IMR-90 (cell line): ENCODE measurements around the gene PDGFD. TPM values are rescaled to one million over a fixed set of nuclear protein-coding genes. Genes with fewer than 3 reads are reported as not detected.
A peak's percentile ranks its signal among the peaks of the same experiment; 100 is the strongest.

ENCODE experiments used
- ATAC-seq: fragments of 200-7000 bp; cut with Tn5 transposase; 2 replicates; pipeline ENCODE4 v1.9.1; 2020; ENCODE audit warnings: low read depth, mild to moderate bottlenecking, moderate library complexity
- BruUV-seq: library from RNA; stranded (reverse); fragments of 400-500 nt; replicated peaks from 2 replicates; lab custom pipeline; 2021; lab: Mats Ljungman, UMichigan
- CTCF ChIA-PET: fragments of 300-600 bp; formaldehyde crosslinking; extraction: SDS; loops from one replicate; lab custom pipeline; 2021; ENCODE audit warnings: antibody characterized with exemption; lab: Yijun Ruan, JAX
- POLR2A ChIA-PET: fragments of 300-600 bp; sonication (Branson Sonifier 250); formaldehyde crosslinking; loops from one replicate; lab custom pipeline; 2022; ENCODE audit warnings: antibody characterized with exemption; ENCODE audit not compliant: unreplicated experiment; lab: Charles Lee
- DNase-seq: peaks from one replicate; pipeline ENCODE4 v3.0.0; 2013
- H2AFZ ChIP-seq: replicated peaks from 2 replicates; pipeline ENCODE3; 2013; ENCODE audit warnings: low read length, mild to moderate bottlenecking; ENCODE audit not compliant: poor library complexity
- H2AK5ac ChIP-seq: 2 replicates; pipeline ENCODE4 v1.6.1; 2013; ENCODE audit warnings: low read depth, low read length, inconsistent platforms
- H2AK9ac ChIP-seq: replicated peaks from 2 replicates; pipeline ENCODE3; 2013; ENCODE audit warnings: mild to moderate bottlenecking, low read depth, low read length, moderate library complexity; ENCODE audit not compliant: poor library complexity
- H2BK120ac ChIP-seq: 2 replicates; pipeline ENCODE4 v1.6.1; 2013; ENCODE audit warnings: low read depth, low read length, inconsistent platforms
- H2BK15ac ChIP-seq: 3 replicates; pipeline ENCODE4 v1.6.1; 2013; ENCODE audit warnings: low read depth, low read length, inconsistent platforms
- H2BK20ac ChIP-seq: 2 replicates; pipeline ENCODE4 v1.6.1; 2013; ENCODE audit warnings: low read depth, mild to moderate bottlenecking, inconsistent platforms, low read length, moderate library complexity
- H2BK5ac ChIP-seq: 2 replicates; pipeline ENCODE4 v1.6.1; 2013; ENCODE audit warnings: mild to moderate bottlenecking, low read depth, low read length, inconsistent platforms; ENCODE audit not compliant: poor library complexity, severe bottlenecking
- H3K14ac ChIP-seq: replicated peaks from 2 replicates; pipeline ENCODE4 v1.6.1; 2013; ENCODE audit warnings: low read depth, low read length, inconsistent platforms
- H3K18ac ChIP-seq: 2 replicates; pipeline ENCODE4 v1.6.1; 2013; ENCODE audit warnings: low read depth, low read length, control low read depth
- H3K23ac ChIP-seq: 2 replicates; pipeline ENCODE4 v1.6.1; 2013; ENCODE audit warnings: low read depth, low read length, inconsistent platforms
- H3K27ac ChIP-seq: 2 replicates; pipeline ENCODE4 v1.5.1; 2013; ENCODE audit warnings: mild to moderate bottlenecking, control low read depth, low read length; ENCODE audit not compliant: insufficient read depth
- H3K27me3 ChIP-seq: 2 replicates; pipeline ENCODE4 v1.6.1; 2013; ENCODE audit warnings: low read length; ENCODE audit not compliant: control insufficient read depth, insufficient read depth
- H3K36me3 ChIP-seq: 2 replicates; pipeline ENCODE4 v1.6.1; 2013; ENCODE audit warnings: low read length, mixed read lengths; ENCODE audit not compliant: control insufficient read depth, insufficient read depth
- H3K4ac ChIP-seq: 2 replicates; pipeline ENCODE4 v1.6.1; 2013; ENCODE audit warnings: low read depth, low read length, inconsistent platforms
- H3K4me1 ChIP-seq: 2 replicates; pipeline ENCODE4 v1.6.1; 2013; ENCODE audit warnings: low read length, mixed read lengths; ENCODE audit not compliant: control insufficient read depth, insufficient read depth
- H3K4me2 ChIP-seq: 2 replicates; pipeline ENCODE4 v1.6.1; 2013; ENCODE audit warnings: low read depth, mild to moderate bottlenecking, control low read depth, low read length, moderate library complexity
- H3K4me3 ChIP-seq: 2 replicates; pipeline ENCODE4 v1.5.1; 2013; ENCODE audit warnings: low read depth, mild to moderate bottlenecking, control low read depth, low read length, moderate library complexity; ENCODE audit not compliant: insufficient read depth
- H3K56ac ChIP-seq: 2 replicates; pipeline ENCODE4 v1.6.1; 2013; ENCODE audit warnings: low read length, inconsistent platforms; ENCODE audit not compliant: insufficient read depth; ENCODE audit errors: extremely low read depth
- H3K79me1 ChIP-seq, 2 experiments: 2 replicates each; pipeline ENCODE4 v1.6.1; 2013; ENCODE audit warnings: low read length in 2 of 2, inconsistent platforms in 1 of 2, low read depth in 1 of 2
- H3K9ac ChIP-seq: 2 replicates; pipeline ENCODE4 v1.6.1; 2013; ENCODE audit warnings: low read depth, low read length, control low read depth
- H3K9me1 ChIP-seq: 2 replicates; pipeline ENCODE4 v1.6.1; 2013; ENCODE audit warnings: low read length, inconsistent platforms; ENCODE audit not compliant: insufficient read depth
- H3K9me3 ChIP-seq: 2 replicates; pipeline ENCODE4 v1.6.1; 2013; ENCODE audit warnings: low read length; ENCODE audit not compliant: control insufficient read depth, insufficient read depth
- H4K20me1 ChIP-seq: 2 replicates; pipeline ENCODE4 v1.6.1; 2013; ENCODE audit warnings: low read length, inconsistent platforms; ENCODE audit not compliant: insufficient read depth
- H4K5ac ChIP-seq: 2 replicates; pipeline ENCODE4 v1.6.1; 2013; ENCODE audit warnings: mild to moderate bottlenecking, low read depth, low read length, control low read depth
- H4K8ac ChIP-seq, 2 experiments: 2 replicates each; pipeline ENCODE4 v1.6.1; 2013; ENCODE audit warnings: low read depth in 2 of 2, low read length in 2 of 2, control low read depth in 1 of 2, inconsistent platforms in 1 of 2
- H4K91ac ChIP-seq: 2 replicates; pipeline ENCODE4 v1.6.1; 2013; ENCODE audit warnings: low read depth, low read length, inconsistent platforms; ENCODE audit not compliant: insufficient read depth
- BHLHE40 ChIP-seq: fragments of 150-350 bp; IDR thresholded peaks from 2 replicates; pipeline ENCODE4 v1.6.1; 2016; ENCODE audit warnings: mild to moderate bottlenecking, low read depth, low read length
- CEBPB ChIP-seq: IDR thresholded peaks from 2 replicates; pipeline ENCODE4 v1.6.1; 2012; ENCODE audit warnings: low read depth, low read length, improper control_type of control experiment
- CHD1 ChIP-seq: IDR thresholded peaks from 2 replicates; pipeline ENCODE4 v1.6.1; 2012; ENCODE audit warnings: low read depth, low read length, improper control_type of control experiment
- CTCF ChIP-seq: conservative IDR thresholded peaks from 2 replicates; pipeline ENCODE4 v1.5.1; 2012; ENCODE audit warnings: mild to moderate bottlenecking, low read depth, low read length, improper control_type of control experiment
- FOS ChIP-seq: fragments of 150-350 bp; IDR thresholded peaks from 2 replicates; pipeline ENCODE4 v1.6.1; 2016; ENCODE audit warnings: low read depth, low read length
- MAFK ChIP-seq: IDR thresholded peaks from 2 replicates; pipeline ENCODE4 v1.6.1; 2012; ENCODE audit warnings: low read depth, low read length, improper control_type of control experiment
- MAZ ChIP-seq: IDR thresholded peaks from 2 replicates; pipeline ENCODE4 v1.6.1; 2012; ENCODE audit warnings: low read depth, mild to moderate bottlenecking, low read length, improper control_type of control experiment, moderate library complexity, borderline replicate concordance
- MXI1 ChIP-seq: IDR thresholded peaks from 2 replicates; pipeline ENCODE4 v1.6.1; 2012; ENCODE audit warnings: low read depth, mild to moderate bottlenecking, low read length, moderate library complexity, borderline replicate concordance
- NFE2L2 ChIP-seq: fragments of 150-350 bp; IDR thresholded peaks from 2 replicates; pipeline ENCODE4 v1.6.1; 2016; ENCODE audit warnings: low read depth, mild to moderate bottlenecking, low read length
- RCOR1 ChIP-seq: IDR thresholded peaks from 2 replicates; pipeline ENCODE4 v1.6.1; 2012; ENCODE audit warnings: mild to moderate bottlenecking, low read length, improper control_type of control experiment; ENCODE audit not compliant: insufficient replicate concordance
- RFX5 ChIP-seq: IDR thresholded peaks from 2 replicates; pipeline ENCODE4 v1.8.0; 2012; ENCODE audit warnings: low read depth, mild to moderate bottlenecking, low read length, moderate library complexity
- SMC3 ChIP-seq: fragments of 150-350 bp; IDR thresholded peaks from 2 replicates; pipeline ENCODE4 v1.6.1; 2016; ENCODE audit warnings: low read depth, mild to moderate bottlenecking, antibody characterized with exemption, low read length, moderate library complexity
- USF2 ChIP-seq: fragments of 150-350 bp; IDR thresholded peaks from 2 replicates; pipeline ENCODE4 v1.6.1; 2017; ENCODE audit warnings: mild to moderate bottlenecking, antibody characterized with exemption, low read length, low read depth
- WGBS, 2 experiments: methylation state at CpG; one replicate each; pipeline versions ENCODE4 v1.1.5 to v1.1.7; 2013; ENCODE audit warnings: missing lambda C conversion rate in 2 of 2; ENCODE audit not compliant: insufficient read length in 1 of 2; ENCODE audit errors: extremely low coverage in 2 of 2; 5-methylcytosine and 5-hydroxymethylcytosine counted together
- dilution Hi-C: fragments of 300-500 bp; cut with HindIII; formaldehyde crosslinking; loops from one replicate; pipeline ENCODE4 v1.14.3; 2018; ENCODE audit warnings: low sequenced_read_pairs; ENCODE audit not compliant: unreplicated experiment
- in situ Hi-C: fragments of 300-500 bp; cut with MboI; formaldehyde crosslinking; loops from 3 replicates; pipeline ENCODE4 v1.14.3; 2019; ENCODE audit warnings: low sequenced_read_pairs, inconsistent platforms, mixed read lengths
- intact Hi-C: fragments of 100-400 bp; cut with micrococcal nuclease; formaldehyde crosslinking; loops from 2 replicates; pipeline ENCODE4 v1.10.0; 2022
- polyA plus RNA-seq, 3 experiments: library from polyadenylated mRNA; depleted of rRNA; stranded (reverse); fragments of >200 nt; gene quantifications; 2 replicates each; pipeline ENCODE4 v1.2.3, GENCODE V29; 2012; ENCODE audit warnings: low replicate concordance in 1 of 3
- total RNA-seq: library from RNA; depleted of rRNA; stranded (reverse); fragments of >200 nt; gene quantifications from 2 replicates; pipeline ENCODE4 v1.2.3, GENCODE V29; 2012

The PDGFD gene
- total and polyA plus RNA-seq, 2 of the 4 experiments (the other 2 are of a cell fraction): 2.1 to 3.0 TPM

GRCh38 chr11:103949781-103950180 is 214.2 kb downstream of the PDGFD start:
- H4K8ac ChIP-seq: no peak overlapping the region
- H3K14ac ChIP-seq: no peak overlapping the region
- H3K79me1 ChIP-seq: no peaks in the 10 kb centered on the region
- H3K36me3 ChIP-seq: no peaks in the 10 kb centered on the region
- no peaks in the 10 kb centered on the region for H4K20me1 ChIP-seq
- peaks cover 14% of the 10 kb centered on the region for H3K9me1 ChIP-seq
- H4K91ac ChIP-seq: no peak overlapping the region
- no peak overlapping the region for H2AK9ac ChIP-seq
- dilution Hi-C loops: no loop called here
- no peak overlapping the region for H3K4ac ChIP-seq
- no peak overlapping the region for H3K4me2 ChIP-seq
- no TSS peak for BruUV-seq
- H4K5ac ChIP-seq: no peak overlapping the region
- peak; percentile 49 for DNase-seq
- H3K27ac ChIP-seq: no peak overlapping the region
- no peak for TF ChIP-seq CHD1
- no peak for TF ChIP-seq BHLHE40
- no peak for TF ChIP-seq USF2
- no peak for TF ChIP-seq MAZ
- no peak for TF ChIP-seq RFX5
- TF ChIP-seq CEBPB: no peak
- no peak for TF ChIP-seq NFE2L2
- TF ChIP-seq FOS: no peak
- TF ChIP-seq SMC3: no peak
- TF ChIP-seq RCOR1: no peak
- no peak for TF ChIP-seq CTCF
- TF ChIP-seq MXI1: no peak
- no peak for TF ChIP-seq MAFK
- no peak overlapping the region for H2BK15ac ChIP-seq
- intact Hi-C loops: loop anchor here (10.0 kb wide), 1 partner anchor 1285 kb away; no protein-coding TSS in a partner anchor
- peaks cover 5% of the 10 kb centered on the region for H3K4me1 ChIP-seq
- H3K9me3 ChIP-seq: no peaks in the 10 kb centered on the region
- no CpG with 5 or more reads among the region's 5 CpGs for WGBS, 2 experiments
- no peak overlapping the region for H2BK120ac ChIP-seq
- H3K56ac ChIP-seq: no peak overlapping the region
- H2AK5ac ChIP-seq: no peak overlapping the region
- H3K27me3 ChIP-seq: no peaks in the 10 kb centered on the region
- H2AFZ ChIP-seq: no peak overlapping the region
- H2BK20ac ChIP-seq: no peak overlapping the region
- no peak overlapping the region for H3K18ac ChIP-seq
- in situ Hi-C loops: no loop called here
- H3K9ac ChIP-seq: no peak overlapping the region
- no peak for ATAC-seq
- no peak overlapping the region for H3K4me3 ChIP-seq
- H2BK5ac ChIP-seq: no peak overlapping the region
- POLR2A ChIA-PET: no interaction called here
- CTCF ChIA-PET: no interaction called here
- no peak overlapping the region for H3K23ac ChIP-seq
